Endothelial cell of umbilical vein (primary cell): ENCODE measurements around the gene HDHD2. TPM values are rescaled to one million over a fixed set of nuclear protein-coding genes. Genes with fewer than 3 reads are reported as not detected.

Experiments
- BruUV-seq: library from RNA; stranded (reverse); fragments of 400-500 nt; replicated peaks from 2 replicates; lab custom pipeline; 2021; lab: Mats Ljungman, UMichigan
- CTCF ChIA-PET: fragments of 300-600, 350-600 bp; sonication (Branson Sonifier 250); formaldehyde crosslinking; loops from one replicate; lab custom pipeline; 2021; ENCODE audit warnings: antibody characterized with exemption, inconsistent platforms; lab: Charles Lee
- POLR2A ChIA-PET: fragments of 300-600, 350-600 bp; sonication (Branson Sonifier 250); formaldehyde crosslinking; loops from one replicate; lab custom pipeline; 2021; ENCODE audit warnings: antibody characterized with exemption, inconsistent platforms; lab: Charles Lee
- DNase-seq: peaks from one replicate; pipeline ENCODE4 v3.0.0-alpha.2; 2011; ENCODE audit warnings: low read depth, low spot score
- FAIRE-seq: peaks from 2 replicates; lab custom pipeline; 2011; peaks lifted over from hg19 to GRCh38; lab: Jason Lieb, UNC
- H2AFZ ChIP-seq: 2 replicates; pipeline ENCODE4 v1.6.0; 2012; ENCODE audit warnings: low read depth, low read length, control low read depth, inconsistent platforms
- H3K27ac ChIP-seq: 2 replicates; pipeline ENCODE4 v1.5.1; 2011; ENCODE audit warnings: low read depth, mild to moderate bottlenecking, control low read depth, low read length, moderate library complexity; ENCODE audit not compliant: insufficient read depth
- H3K27me3 ChIP-seq, 2 experiments: 2 replicates each; pipeline versions ENCODE4 v1.6.0 to v1.6.1; 2011; ENCODE audit warnings: low read length in 2 of 2, mixed read lengths in 1 of 2; ENCODE audit not compliant: control insufficient read depth in 2 of 2, insufficient read depth in 2 of 2
- H3K36me3 ChIP-seq, 2 experiments: 2 replicates in 1 of 2; 3 replicates in 1 of 2; pipeline ENCODE4 v1.5.1; 2011; ENCODE audit warnings: low read length in 2 of 2, mild to moderate bottlenecking in 1 of 2, moderate library complexity in 1 of 2; ENCODE audit not compliant: control insufficient read depth in 2 of 2, insufficient read depth in 2 of 2; ENCODE audit errors: extremely low read depth in 1 of 2
- H3K4me1 ChIP-seq: 3 replicates; pipeline ENCODE4 v1.5.1; 2011; ENCODE audit warnings: mild to moderate bottlenecking, low read length; ENCODE audit not compliant: control insufficient read depth, insufficient read depth; ENCODE audit errors: extremely low read depth
- H3K4me2 ChIP-seq: 2 replicates; pipeline ENCODE4 v1.6.1; 2011; ENCODE audit warnings: low read length, control low read depth, mixed read lengths; ENCODE audit not compliant: insufficient read depth
- H3K4me3 ChIP-seq, 3 experiments: fragments of 200-600 bp in 1 of 3; sonication (generic), shearing (Covaris generic) in 1 of 3; replicated peaks in 1 of 3; 2 replicates each; pipeline ENCODE4 v1.5.1; 2011 to 2016; ENCODE audit warnings: control low read depth in 3 of 3, low read length in 3 of 3, mild to moderate bottlenecking in 2 of 3, inconsistent platforms in 1 of 3, low read depth in 1 of 3, moderate library complexity in 1 of 3; ENCODE audit not compliant: insufficient read depth in 1 of 3
- H3K79me2 ChIP-seq: 2 replicates; pipeline ENCODE4 v1.6.0; 2012; ENCODE audit warnings: low read length, inconsistent platforms; ENCODE audit not compliant: control insufficient read depth, insufficient read depth
- H3K9ac ChIP-seq: replicated peaks from 2 replicates; pipeline ENCODE3; 2011; ENCODE audit warnings: low read length, control low read depth; ENCODE audit not compliant: insufficient read depth; ENCODE audit errors: extremely low read depth
- H3K9me1 ChIP-seq: replicated peaks from 3 replicates; pipeline ENCODE4 v1.6.0; 2011; ENCODE audit warnings: mild to moderate bottlenecking, low read length; ENCODE audit not compliant: control insufficient read depth, insufficient read depth; ENCODE audit errors: extremely low read depth
- H3K9me3 ChIP-seq: replicated peaks from 2 replicates; pipeline ENCODE4 v1.5.1; 2012; ENCODE audit warnings: low read length, inconsistent platforms; ENCODE audit not compliant: control insufficient read depth, insufficient read depth
- H4K20me1 ChIP-seq: replicated peaks from 2 replicates; pipeline ENCODE3; 2011; ENCODE audit warnings: mild to moderate bottlenecking, low read length; ENCODE audit not compliant: control insufficient read depth, insufficient read depth; ENCODE audit errors: extremely low read depth
- EZH2 ChIP-seq: IDR thresholded peaks from 2 replicates; pipeline ENCODE4 v1.6.1; 2012; ENCODE audit warnings: borderline replicate concordance, low read depth, mild to moderate bottlenecking, moderate library complexity, low read length, inconsistent platforms; ENCODE audit not compliant: severe bottlenecking
- FOS ChIP-seq: IDR thresholded peaks from 2 replicates; pipeline ENCODE4 v1.6.1; 2011; ENCODE audit warnings: mild to moderate bottlenecking, low read length, moderate library complexity, borderline replicate concordance; ENCODE audit not compliant: insufficient read depth
- GATA2 ChIP-seq: IDR thresholded peaks from 2 replicates; pipeline ENCODE4 v1.7.0; 2011; ENCODE audit warnings: low read depth, mild to moderate bottlenecking, moderate library complexity, mixed read lengths, low read length; ENCODE audit not compliant: insufficient read length, insufficient read depth
- JUN ChIP-seq: IDR thresholded peaks from 2 replicates; pipeline ENCODE4 v1.6.1; 2011; ENCODE audit warnings: borderline replicate concordance, low read depth; ENCODE audit not compliant: insufficient read length, insufficient read depth
- MYC ChIP-seq: IDR thresholded peaks from one replicate; pipeline ENCODE4 v1.6.1; 2011; ENCODE audit warnings: mild to moderate bottlenecking, low read depth, low read length
- POLR2A ChIP-seq: IDR thresholded peaks from 2 replicates; pipeline ENCODE4 v1.6.1; 2012; ENCODE audit warnings: low read depth, mild to moderate bottlenecking, control low read depth, low read length
- POLR2AphosphoS5 ChIP-seq: IDR thresholded peaks from 2 replicates; pipeline ENCODE4 v1.6.1; 2012; ENCODE audit warnings: low read depth, mild to moderate bottlenecking, control low read depth, low read length, moderate library complexity; ENCODE audit not compliant: insufficient read depth
- dilution Hi-C: fragments of 300-500 bp; cut with MboI; formaldehyde crosslinking; loops from one replicate; pipeline ENCODE4 v1.15.0; 2019; ENCODE audit warnings: low sequenced_read_pairs; ENCODE audit not compliant: extremely low pct_ligation_motif_present
- intact Hi-C: fragments of 100-400 bp; cut with micrococcal nuclease; formaldehyde crosslinking; loops from one replicate; pipeline ENCODE4 v1.10.0; 2022
- polyA plus RNA-seq, 4 experiments: library from polyadenylated mRNA; depleted of rRNA in 3 of 4; stranded (reverse) in 3 of 4; unstranded in 1 of 4; fragments of >200 nt; gene quantifications; 2 replicates each; pipeline versions ENCODE4 v1.2.1 to v1.2.3, GENCODE V29; 2011 to 2012; ENCODE audit warnings: missing spikeins in 1 of 4
- total RNA-seq: library from RNA; stranded (reverse); gene quantifications from 2 replicates; pipeline ENCODE4 v1.2.3, GENCODE V29; 2021
- TF ChIP-seq, protein P1 (sequence below), 2 donors: IDR thresholded peaks; 1 replicate in 1 of 2; 2 replicates in 1 of 2; pipeline ENCODE4 v1.5.1; 2011; ENCODE audit warnings: low read length in 2 of 2, mild to moderate bottlenecking in 2 of 2, moderate library complexity in 2 of 2, control low read depth in 1 of 2, inconsistent platforms in 1 of 2, low read depth in 1 of 2; ENCODE audit not compliant: insufficient read depth in 1 of 2; ENCODE audit errors: extremely low read depth in 1 of 2
- TF ChIP-seq, protein P2 (sequence below): IDR thresholded peaks from 2 replicates; pipeline ENCODE4 v1.6.1; 2011; ENCODE audit not compliant: insufficient read depth, insufficient read length

The HDHD2 gene
- total and polyA plus RNA-seq, 2 donors (not counting 3 experiments of a cell fraction or from before 2014, with no cell fraction given) = 3.5 to 18.7 TPM

DNA sequence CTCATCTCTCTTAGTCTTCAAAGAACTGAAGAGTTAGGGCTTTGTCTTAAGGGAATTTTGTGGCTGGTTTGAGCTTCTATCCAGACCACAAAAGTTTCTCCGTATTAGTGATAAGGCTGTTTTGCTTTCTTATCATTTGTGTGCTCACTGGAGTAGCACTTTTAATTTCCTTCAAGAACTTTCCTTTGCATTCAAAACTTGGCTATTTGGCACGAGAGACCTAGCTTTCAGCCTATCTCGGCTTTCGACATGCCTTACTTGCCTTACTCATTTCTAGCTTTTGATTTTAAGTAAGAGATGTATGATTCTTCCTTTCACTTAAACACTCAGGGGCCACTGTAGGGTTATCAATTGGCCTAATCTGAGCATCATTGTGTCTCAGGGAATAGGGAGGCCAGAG lies 29.9 kb downstream of the HDHD2 start:
- Histone ChIP-seq H3K9me3 (no peaks in the 10 kb centered on the region), H3K9ac (no peak overlapping the region), H3K27ac (no peak overlapping the region), H2AFZ (no peak overlapping the region), H3K27me3 (no peaks in the 10 kb centered on the region), H3K9me1 (no peaks in the 10 kb centered on the region), H3K4me1 (no peaks in the 10 kb centered on the region), H4K20me1 (no peaks in the 10 kb centered on the region), H3K4me2 (no peak overlapping the region), H3K4me3 (no peak overlapping the region), H3K36me3 (no peaks in the 10 kb centered on the region), H3K79me2 (no peaks in the 10 kb centered on the region)
- intact Hi-C loops = no loop called here
- CTCF ChIA-PET = interaction anchor here (0.8 to 1.1 kb wide), 2 partner anchors 14 to 84 kb away, joined by 4 to 5 read pairs; no protein-coding TSS in a partner anchor
- no TSS peak for BruUV-seq
- DNase-seq (no peak), FAIRE-seq (no peak)
- dilution Hi-C loops = no loop called here
- POLR2A ChIA-PET = no interaction called here
- TF ChIP-seq EZH2 = no peak
- TF ChIP-seq, protein P1, sequence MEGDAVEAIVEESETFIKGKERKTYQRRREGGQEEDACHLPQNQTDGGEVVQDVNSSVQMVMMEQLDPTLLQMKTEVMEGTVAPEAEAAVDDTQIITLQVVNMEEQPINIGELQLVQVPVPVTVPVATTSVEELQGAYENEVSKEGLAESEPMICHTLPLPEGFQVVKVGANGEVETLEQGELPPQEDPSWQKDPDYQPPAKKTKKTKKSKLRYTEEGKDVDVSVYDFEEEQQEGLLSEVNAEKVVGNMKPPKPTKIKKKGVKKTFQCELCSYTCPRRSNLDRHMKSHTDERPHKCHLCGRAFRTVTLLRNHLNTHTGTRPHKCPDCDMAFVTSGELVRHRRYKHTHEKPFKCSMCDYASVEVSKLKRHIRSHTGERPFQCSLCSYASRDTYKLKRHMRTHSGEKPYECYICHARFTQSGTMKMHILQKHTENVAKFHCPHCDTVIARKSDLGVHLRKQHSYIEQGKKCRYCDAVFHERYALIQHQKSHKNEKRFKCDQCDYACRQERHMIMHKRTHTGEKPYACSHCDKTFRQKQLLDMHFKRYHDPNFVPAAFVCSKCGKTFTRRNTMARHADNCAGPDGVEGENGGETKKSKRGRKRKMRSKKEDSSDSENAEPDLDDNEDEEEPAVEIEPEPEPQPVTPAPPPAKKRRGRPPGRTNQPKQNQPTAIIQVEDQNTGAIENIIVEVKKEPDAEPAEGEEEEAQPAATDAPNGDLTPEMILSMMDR (IDR thresholded peaks at IDR 0.05; ENCODE audit: extremely low read depth in 1 of 2, insufficient read depth in 1 of 2, low read depth in 1 of 2, low read length in 2 of 2) = no peak
- TF ChIP-seq MYC = no peak
- no peak for TF ChIP-seq POLR2AphosphoS5
- TF ChIP-seq FOS = no peak
- no peak for TF ChIP-seq GATA2
- TF ChIP-seq, protein P2, sequence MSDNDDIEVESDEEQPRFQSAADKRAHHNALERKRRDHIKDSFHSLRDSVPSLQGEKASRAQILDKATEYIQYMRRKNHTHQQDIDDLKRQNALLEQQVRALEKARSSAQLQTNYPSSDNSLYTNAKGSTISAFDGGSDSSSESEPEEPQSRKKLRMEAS = no peak
- TF ChIP-seq POLR2A = no peak
- no peak for TF ChIP-seq JUN
